OCI-LY7 (cell line): ENCODE data around the gene NENF.

ENCODE experiments used
- CTCF ChIP-seq: fragments of 200-600 bp; sonication (generic); conservative IDR thresholded peaks from 2 replicates; pipeline ENCODE4 v1.5.1; 2014; ENCODE audit warnings: mild to moderate bottlenecking, antibody characterized with exemption, low read length, moderate library complexity, mixed read lengths
- EZH2phosphoT487 ChIP-seq: fragments of 200-600 bp; sonication (generic); IDR thresholded peaks from 2 replicates; pipeline ENCODE4 v1.6.1; 2018; ENCODE audit warnings: low read depth, borderline replicate concordance, mild to moderate bottlenecking, mixed run types, antibody characterized with exemption, low read length, moderate library complexity, mixed read lengths

DNA sequence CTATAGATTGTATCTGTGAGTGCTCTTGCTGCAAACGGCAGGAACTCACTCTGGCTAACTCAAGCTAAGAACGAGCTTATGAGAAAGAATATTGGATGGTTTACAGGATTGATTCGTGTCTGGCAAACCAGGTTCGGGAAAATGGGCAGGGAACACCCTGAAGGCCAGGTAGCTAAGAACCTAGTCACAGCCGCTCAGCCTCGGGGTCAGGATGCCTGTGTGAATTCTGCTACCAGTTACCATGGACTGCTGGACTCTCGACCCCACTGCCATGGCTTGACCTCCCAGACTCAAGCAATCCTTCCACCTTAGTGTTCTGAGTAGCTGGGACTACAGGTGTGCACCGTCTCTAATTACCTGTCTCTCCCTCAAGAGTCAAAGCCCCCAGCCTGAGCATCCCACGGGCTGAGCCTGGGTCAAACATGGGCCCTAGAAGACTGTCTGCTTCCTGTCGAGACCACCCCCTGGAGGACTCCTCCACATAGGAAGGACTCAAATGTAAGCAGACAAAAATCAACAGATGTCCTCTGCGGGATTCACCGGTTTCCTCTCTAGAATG, 45.8 kb downstream of the NENF start:
- TF ChIP-seq CTCF (no peak), EZH2phosphoT487 (no peak)
